ENCODE data around the gene CGN. TPM values are rescaled to one million over a fixed set of nuclear protein-coding genes. Genes with fewer than 3 reads are reported as not detected.

Gene CGN
- polyA plus RNA-seq, 3 donors: 34.9 to 44.2 (median 42.6) TPM

DNA sequence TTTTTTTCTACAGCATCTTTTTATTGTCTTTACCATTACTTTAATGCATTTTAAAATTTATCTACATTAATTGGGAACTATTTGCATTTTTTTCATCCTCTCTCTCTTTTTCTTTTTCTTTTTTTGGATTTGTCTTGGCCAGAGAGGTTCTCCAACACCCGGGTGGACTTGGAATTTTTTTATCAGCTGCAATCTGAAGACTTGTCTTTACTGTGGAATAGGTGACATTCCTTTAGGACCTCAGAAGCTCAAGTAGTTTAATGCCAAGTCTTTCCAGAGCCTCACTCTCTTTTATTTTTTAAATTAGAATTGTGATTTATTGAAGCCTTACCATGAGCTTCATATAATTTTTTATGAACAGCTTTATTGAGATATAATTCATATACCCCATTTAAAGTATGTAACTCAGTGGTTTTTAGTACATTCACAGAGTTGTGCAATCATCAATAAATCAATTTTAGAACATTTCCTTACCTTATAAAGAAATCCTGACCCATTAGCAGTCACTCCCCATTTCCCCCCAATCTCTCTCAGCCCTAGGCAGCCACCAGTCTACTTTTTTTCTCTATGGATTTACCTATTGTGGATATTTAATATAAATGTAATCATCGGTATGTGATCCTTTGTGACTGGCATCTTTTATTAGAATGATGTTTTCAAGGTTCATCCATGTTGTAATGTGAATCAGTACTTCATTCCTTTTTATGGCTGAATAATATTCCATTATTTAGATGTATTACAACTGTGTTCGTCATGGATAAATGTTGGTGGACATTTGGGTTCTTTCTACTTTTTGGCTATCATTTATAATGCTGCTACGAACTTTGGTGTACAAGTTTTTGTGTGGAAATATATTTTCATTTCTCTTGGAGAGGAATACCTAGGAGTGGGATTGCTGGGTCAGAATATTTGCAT, 35.1 kb downstream of the CGN start:
- no peak for DNase-seq (ENCODE audit: low read depth in 3 of 3, low spot score in 2 of 3)

DNA sequence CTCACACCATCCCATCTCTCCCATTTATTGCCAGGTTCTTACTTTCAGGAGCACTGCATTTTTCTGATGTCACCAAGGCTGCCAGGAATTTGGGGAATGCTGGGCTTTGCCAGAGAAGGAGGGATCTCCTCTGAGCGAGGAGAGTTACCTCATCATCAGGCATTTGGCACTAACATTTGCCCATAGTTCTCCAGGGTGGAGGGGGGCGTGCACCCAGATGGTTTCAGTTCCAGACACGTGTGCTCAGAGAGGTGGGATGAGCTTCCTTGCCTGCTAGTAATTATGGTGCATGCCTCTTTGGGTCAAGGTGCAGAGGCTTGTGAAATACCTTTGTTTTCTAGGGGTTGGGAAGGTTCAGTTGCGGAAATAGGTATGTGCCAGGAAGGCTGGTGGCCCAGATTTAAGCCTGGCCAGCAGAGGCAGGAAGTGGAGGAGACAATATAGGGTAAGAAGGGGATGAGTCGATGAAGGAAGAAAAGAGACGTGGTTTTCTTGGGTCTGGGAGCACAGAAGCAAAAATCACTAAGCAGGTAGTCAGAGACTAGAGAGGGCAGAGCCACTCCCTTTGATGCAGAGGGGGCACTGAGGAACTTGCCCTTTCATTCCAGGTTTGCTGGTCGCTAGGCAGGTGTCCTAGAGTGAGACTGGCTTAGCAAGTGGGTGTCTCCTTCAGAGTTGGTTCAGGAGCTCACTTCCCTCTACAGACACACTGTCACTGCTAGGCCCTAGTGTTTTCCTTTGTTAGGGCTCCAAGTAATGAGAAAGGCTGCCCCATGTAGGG, 36.1 kb downstream of the CGN start:
- no peak for DNase-seq (ENCODE audit: low read depth in 3 of 3, low spot score in 2 of 3)

DNA sequence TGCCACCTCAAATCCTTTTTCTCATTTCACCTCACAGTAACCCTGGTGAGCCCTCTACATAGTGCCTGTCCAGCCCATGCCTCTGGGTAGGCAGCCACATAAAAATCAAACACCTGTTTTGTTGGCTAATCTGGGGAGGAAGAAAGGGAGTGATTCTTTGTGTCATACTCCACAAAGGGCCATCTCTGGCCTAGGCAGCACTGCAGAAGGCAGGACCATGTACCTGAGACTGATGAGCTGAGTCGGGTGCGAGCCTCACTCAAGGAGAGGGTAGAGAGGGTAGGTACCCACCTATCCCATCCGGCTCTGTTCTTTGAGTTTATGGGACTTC, 36.7 kb downstream of the CGN start:
- DNase-seq (ENCODE audit: low read depth in 3 of 3, low spot score in 2 of 3): no peak

DNA sequence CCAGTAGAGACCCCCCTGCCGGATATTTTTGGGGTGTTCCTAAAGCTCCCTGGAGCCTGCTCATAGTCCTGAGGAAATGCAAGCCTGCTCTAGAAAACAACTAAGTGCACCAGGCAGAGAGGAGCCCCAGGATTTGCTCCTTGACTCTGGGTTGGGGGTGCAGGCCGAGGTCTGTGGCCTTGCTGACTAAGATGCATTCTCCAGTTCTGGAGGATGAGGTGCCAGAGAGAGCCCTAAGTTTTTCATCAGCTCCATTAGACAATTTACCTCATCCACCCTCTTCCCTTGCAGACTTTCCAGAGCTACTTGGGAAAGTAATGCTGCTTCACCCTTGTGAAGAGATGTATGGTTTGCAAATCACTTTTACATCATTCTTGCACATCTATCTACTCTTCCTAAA, 38.0 kb downstream of the CGN start:
- DNase-seq (ENCODE audit: low read depth in 3 of 3, low spot score in 2 of 3): no peak

DNA sequence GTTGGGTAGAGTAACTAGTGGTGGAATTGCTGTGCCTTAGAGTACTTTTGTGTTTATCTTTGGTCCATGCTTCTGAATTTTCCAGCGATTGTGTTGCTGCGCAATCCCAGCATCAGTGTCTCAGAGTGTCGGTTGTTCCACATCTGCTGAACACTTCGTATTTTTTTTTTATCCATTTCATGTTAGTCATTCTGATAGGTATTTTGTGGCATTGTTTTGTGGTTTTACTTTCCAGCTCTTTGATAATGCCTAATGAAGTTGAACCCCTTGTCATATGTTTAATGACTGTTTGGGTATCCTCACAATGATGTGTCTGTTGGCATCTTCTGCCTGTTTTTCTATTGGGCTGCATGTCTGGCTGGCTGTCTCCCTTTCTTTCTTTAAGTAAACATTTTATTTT, 42.5 kb downstream of the CGN start:
- no peak for DNase-seq (ENCODE audit: low read depth in 3 of 3, low spot score in 2 of 3)

DNA sequence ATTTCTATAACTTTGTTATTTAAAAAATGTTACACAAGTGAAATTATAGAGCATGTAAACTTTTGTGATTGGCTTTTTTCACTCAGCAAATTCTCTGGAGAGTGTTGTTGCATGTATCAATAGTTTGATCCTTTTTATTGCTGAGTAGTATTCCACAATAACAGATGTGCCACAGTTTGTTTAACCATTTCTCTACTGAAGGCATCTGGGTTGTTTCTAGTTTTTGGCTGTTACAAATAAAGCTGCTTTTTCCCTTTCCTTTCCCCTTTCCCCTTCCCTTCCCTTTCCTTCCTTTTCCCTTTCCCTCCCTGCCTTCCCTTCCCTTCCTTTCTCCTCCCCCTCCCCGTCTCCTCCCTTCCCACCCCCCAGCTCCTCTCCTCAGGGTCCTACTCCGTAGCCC, 44.9 kb downstream of the CGN start:
- no peak for DNase-seq (ENCODE audit: low read depth in 3 of 3, low spot score in 2 of 3)

DNA sequence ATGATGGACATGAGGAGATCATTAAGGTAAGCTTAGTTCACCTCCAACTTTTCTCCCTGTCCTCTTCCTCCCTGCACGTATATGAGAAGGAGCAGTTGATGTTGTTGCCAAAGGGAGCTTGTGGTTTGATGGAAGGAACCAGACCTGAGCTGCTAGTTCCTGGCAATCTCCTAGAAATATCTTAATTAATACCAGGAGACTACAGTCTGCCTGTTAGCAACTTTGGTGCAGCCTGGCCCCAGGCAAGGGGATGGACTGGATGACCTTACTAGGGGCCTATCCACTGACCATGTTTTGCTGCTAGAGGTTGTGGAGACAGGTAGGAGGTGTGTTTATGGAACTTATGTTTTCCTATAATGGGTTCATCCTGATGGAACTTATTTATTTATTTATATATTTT, 51.5 kb downstream of the CGN start:
- no peak for DNase-seq (ENCODE audit: low read depth in 3 of 3, low spot score in 2 of 3)

DNA sequence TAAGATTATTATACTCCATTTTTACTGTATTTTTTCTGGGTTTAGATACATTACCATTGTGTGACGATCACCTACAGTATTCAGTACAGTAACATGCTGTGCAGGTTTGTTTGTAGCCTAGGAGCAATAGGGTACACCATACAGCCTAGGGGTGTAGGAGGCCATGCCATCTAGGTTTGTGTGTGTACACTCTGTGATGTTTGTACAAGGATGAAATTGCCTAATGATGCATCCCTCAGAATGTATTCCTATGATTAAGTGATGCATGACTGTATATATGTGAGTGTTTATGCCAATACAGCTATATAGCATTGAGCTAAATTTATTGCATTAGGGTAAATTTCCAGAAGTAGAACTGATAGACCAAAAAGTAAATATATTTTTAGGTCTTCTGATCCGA, 52.2 kb downstream of the CGN start:
- DNase-seq (ENCODE audit: low read depth in 3 of 3, low spot score in 2 of 3): no peak

DNA sequence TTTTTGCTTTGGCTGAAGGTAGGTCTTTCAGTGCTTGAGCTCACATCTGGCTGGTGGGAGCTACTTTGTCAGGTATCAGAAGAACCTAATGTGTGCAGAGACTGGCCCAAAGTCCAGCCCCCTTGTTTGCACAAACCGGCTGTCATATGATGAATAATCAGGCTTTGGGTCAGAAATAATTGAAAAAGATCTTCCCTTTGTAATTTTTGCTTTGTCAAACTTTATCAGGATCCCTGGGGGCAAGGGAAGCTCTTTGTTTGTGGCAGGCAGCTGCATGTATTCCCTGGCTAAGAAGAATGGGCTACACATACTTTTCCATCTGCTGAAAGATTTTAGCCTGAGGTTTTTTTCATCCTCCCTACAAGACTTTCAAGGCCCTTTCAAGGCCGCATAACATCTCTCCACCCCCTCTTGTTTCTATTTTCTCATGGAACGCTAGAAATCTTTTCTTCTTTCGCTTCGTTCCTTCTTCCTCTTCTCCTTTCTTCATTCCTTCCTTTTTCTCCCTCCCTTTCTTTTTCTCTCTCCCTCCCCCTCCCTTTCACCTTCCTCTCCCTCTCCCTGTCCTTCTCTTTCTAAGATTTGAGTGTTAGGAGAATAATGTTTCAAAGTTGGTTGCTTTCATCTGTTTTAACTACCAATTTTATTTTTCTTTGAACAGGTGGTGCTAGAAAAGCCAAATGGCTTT, 54.5 kb downstream of the CGN start:
- DNase-seq (ENCODE audit: low read depth in 3 of 3, low spot score in 2 of 3): no peak

DNA sequence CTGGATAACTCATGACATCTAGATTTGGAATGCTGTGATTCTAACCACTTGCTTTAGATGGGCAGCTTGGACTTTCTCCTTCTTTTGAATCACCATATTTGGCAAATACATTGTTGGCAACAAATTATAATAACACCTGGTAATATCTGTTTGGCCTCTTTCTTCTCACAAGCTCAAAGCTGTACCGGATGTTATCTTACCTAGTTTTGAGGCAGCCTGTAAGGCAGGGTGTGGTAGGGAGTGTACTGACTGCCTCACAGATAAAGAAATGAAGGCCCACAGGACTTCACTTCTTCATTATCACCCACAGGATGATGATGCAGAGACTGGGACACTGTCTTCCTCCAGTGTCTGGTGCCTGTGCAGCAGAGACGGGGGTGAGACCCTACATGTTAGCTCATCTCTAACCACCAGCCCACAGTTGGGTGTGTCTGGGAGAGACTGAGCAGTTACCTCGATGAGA, 57.5 kb downstream of the CGN start:
- no peak for DNase-seq (ENCODE audit: low read depth in 3 of 3, low spot score in 2 of 3)

DNA sequence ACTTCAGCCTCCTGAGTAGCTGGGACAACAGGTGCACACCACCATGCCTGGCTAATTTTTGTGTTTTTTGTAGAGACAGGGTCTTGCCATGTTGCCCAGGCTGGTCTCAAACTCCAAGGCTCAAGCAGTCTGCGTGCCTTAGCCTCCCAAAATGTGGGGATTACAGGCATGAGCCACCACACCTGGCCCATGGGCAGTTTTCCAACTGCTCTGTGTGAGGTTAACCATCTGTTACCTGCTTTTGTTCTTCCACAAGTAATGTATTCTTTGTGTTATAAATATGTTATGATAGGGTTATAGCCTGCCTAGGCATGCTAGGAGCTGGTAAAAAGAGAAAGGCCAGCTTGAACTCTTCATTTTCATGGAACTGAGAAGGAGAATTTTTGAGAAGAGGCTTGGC, 59.6 kb downstream of the CGN start:
- DNase-seq (ENCODE audit: low read depth in 3 of 3, low spot score in 2 of 3): no peak

DNA sequence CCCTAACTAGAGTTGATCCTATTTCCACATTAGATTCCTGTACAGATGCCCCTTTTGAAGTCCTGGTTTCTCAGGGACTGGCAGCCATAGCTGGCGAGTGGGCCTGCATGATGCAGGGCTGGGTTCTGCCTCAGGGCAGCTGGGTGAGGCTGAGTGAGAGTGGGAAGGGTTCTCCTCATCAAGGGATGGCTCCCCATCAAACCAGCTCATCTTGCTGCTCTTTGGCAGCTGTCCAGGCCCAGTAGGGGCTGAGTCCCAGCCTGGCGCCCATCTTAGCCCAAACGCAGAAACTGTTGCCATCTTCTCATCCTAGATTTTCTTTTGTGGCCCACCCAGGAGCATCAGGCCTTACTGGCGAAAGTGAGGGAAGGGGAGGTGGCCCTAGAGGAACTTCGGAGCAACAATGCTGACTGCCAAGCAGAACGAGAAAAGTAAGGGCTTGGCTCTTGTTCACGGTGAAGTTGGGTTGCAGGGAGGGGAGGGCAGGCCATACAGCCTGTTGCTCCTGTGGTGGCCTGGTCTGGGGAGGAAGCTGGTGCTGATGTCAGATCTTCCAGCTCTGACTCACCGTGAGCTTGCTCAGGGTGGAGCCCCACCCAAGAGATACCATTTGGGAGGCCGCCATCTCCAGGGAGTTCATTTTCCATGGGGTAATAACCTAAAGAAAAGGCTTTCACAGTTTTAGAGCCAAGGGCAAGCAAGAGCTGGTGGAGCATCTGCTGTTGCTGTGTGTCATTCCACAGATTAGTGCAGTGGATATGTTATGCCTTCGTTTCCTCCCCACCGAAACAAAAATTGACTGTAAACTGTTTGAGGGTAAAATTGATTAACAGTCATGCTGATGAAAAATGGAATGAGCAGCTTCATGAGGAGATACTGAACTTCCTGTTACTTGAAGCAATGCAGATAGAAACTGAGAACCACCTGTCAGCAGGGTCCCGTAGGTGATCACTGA, 63.7 kb downstream of the CGN start:
- no peak for DNase-seq (ENCODE audit: low read depth in 3 of 3, low spot score in 2 of 3)

DNA sequence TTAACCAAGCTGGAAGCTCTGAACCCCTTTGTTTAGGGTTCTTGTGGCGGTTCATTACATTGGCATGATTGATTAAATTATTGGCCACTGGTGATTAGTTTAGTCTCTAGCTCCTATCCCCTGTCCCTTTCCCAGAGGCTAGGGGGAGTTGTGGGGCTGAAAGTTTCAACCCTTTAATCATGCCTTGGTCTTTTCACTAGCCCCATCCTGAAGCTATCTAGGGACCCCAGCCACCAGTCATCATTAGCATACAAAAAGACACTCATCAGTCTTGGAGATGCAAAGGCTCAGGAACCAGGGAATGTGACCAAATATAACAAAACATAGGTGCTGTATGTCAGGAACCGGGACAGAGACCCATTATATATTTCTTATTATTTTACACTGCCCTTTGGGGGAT, 66.0 kb downstream of the CGN start:
- no peak for DNase-seq (ENCODE audit: low read depth in 3 of 3, low spot score in 2 of 3)

DNA sequence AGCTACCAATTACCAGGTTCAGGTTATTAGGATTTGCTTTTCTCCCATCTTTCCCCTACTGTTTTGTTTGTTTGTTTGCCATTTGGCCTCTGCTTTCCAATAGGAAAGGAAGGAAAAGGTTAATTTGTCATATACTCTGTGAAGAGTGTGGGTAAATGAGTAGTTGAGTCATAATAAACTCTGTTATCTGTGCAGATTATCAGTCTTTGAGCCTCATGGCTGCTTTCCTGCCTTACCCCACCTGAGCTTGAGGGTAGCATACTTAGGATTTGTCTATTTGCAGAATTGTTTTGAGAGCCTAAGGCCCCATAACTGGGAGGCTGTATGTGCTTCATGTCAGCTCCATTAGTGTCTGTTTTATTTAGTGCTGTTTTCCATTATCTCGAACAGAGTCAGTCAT, 67.8 kb downstream of the CGN start:
- DNase-seq (ENCODE audit: low read depth in 3 of 3, low spot score in 2 of 3): no peak

DNA sequence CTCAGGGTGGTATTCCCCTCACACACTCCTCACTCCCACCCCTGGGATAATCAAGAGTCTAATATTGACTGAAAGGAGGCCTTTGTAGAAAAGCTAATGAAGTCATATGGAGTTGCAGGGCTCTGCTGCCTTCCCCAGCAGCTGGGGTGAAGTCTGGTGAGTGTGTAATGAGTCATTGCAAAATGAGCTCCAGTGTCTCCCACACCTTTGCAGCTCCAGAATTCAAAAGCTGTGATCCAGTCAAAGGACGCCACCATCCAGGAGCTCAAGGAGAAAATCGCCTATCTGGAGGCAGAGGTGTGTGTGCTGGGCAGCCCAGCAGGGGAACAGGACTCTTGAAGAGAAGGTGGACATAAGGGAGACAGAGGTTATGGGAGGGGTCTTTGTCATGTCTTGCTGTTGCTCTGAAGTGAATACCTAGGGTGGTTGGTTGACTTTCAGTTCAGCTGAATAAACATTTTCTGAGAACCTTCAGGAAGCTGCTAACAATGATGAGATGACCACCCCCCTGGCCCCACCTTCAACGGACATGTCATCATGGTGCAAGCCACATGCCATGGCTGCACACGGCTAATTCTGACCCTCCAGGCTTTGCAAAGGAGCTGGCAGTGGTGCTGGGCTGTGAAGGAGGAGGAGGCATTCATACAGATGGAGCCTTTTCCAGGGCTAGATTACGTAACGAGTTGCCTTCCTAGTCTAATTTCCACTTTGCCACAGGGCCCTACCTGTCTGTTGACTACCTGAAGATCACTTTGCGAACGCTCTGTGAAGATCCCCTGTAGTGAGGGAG, 68.4 kb downstream of the CGN start:
- no peak for DNase-seq (ENCODE audit: low read depth in 3 of 3, low spot score in 2 of 3)

DNA sequence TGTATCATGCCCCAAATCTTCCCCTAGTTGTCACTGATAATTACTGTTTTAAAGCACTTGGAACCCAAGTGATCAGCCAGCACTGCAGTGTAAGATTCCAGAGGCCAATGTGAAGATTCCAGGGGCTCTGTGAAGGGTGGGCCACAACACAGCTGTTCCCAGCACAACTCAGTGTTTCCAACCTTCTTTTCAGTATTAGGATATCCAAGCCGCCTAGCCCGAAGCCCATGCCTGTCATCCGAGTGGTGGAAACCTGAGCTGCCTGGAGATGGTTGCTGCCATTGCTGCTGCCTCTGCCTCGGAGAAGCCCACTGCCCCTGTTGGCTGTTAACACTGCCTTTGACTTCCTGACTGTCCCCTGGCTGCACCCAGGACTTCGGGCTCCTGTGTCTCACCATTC, 70.3 kb downstream of the CGN start:
- no peak for DNase-seq (ENCODE audit: low read depth in 3 of 3, low spot score in 2 of 3)

DNA sequence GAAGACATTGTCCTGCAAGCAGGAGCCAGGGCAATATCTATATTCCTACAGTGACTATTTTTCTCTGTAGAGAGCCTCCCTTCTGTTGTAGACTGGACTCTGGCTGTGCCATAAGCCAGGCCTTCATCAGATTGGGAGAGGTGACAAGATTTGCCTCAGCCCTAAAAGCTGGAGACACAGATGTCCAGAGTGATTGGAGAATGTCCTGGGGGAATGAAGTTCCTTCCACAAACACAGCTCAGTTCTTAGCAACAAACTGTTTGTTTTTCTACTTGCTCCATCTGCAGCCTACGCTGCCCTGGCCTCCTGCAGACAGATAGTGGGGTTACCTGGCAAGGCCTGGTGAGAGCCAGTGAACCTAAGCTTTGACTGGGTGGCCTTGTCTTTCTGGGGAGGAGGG, 70.7 kb downstream of the CGN start:
- no peak for DNase-seq (ENCODE audit: low read depth in 3 of 3, low spot score in 2 of 3)

DNA sequence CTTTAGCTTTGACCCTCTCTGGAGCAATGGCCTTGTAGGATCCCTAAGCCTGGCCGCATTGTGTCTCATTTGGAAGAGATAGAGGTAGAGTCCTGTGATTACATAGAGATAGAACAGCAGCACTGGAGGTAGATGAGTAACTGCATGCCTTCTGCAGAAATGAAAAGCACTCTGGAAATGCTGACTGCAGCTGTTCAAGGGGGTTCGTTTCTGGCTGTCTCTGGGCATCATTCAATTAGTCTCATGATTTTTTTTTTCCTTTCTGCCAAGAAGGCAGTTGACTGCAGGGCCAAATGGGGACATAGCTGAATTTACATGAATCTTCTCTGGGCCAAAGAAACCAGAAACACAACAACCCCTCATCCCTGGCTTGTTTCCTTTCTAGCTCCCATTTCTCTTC, 72.6 kb downstream of the CGN start:
- no peak for DNase-seq (ENCODE audit: low read depth in 3 of 3, low spot score in 2 of 3)

DNA sequence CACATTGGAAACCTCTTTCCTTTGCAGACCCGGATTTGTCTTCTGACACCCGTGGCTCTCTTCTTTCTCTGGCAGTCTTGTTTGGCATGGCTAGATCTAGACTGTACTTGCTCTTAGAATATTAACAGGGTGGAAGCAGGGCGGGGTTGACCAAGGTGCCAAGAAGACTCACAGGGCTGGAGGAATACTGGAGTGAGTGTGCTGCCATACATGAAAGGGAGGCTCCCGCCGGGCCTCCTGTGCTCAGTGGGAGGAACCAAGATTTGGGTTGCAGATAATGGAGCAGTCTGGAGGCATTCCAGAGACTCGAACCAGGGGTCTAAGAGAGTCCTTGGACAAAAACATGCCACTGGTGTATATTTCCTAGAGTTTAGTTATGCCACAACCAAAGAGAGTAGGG, 73.1 kb downstream of the CGN start:
- DNase-seq (ENCODE audit: low read depth in 3 of 3, low spot score in 2 of 3): no peak

DNA sequence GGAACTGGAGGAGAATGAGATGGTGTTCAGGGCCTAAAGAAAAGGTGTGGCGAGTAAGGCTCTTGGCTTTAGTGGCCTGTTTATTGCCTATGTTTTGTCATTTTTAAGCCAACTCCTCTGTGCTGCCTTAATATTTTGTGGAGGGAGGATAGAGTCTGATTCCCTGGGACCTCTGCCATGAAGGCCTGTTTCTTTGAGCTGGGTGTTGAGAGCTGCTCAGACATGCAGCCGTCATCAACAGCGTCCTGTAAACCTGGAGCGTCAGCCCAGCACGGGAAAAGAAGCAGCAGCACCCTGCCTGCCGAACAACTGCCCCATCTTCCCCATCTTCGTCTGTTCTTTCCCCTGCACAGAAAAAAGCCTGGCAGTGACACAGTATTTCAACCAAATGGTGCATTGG, 73.6 kb downstream of the CGN start:
- DNase-seq (ENCODE audit: low read depth in 3 of 3, low spot score in 2 of 3): no peak

Measured in right renal cortex interstitium (tissue), 3 donors.